Heart right ventricle (tissue), 16 donors: ENCODE data around the gene SMYD1. TPM values are rescaled to one million over a fixed set of nuclear protein-coding genes. Genes with fewer than 3 reads are reported as not detected.

Experiments
- ATAC-seq, 8 donors: fragments of 200-7000 bp; cut with Tn5 transposase; one replicate each; pipeline ENCODE4 v1.9.1; 2020; ENCODE audit warnings: mild to moderate bottlenecking in 8 of 8, moderate library complexity in 8 of 8, moderate number of reproducible peaks in 1 of 8
- DNase-seq, 2 donors: peaks; one replicate each; pipeline ENCODE4 v3.0.0-alpha.2; 2020
- H3K27ac ChIP-seq, 10 donors: fragments of 200-600 bp; sonication (generic) in 2 of 10; one replicate each; pipeline versions ENCODE4 v1.5.0 to v1.8.0; 2020 to 2022; ENCODE audit warnings: mild to moderate bottlenecking in 3 of 10
- H3K27me3 ChIP-seq, 7 donors: fragments of 200-600 bp; one replicate each; pipeline ENCODE4 v1.8.0; 2021 to 2022; ENCODE audit warnings: mild to moderate bottlenecking in 2 of 7
- H3K36me3 ChIP-seq, 9 donors: fragments of 200-600 bp; sonication (generic) in 1 of 9; one replicate each; pipeline versions ENCODE4 v1.5.0 to v1.8.0; 2020 to 2022; ENCODE audit warnings: mild to moderate bottlenecking in 2 of 9
- H3K4me1 ChIP-seq, 9 donors: fragments of 200-600 bp; sonication (generic) in 1 of 9; one replicate each; pipeline versions ENCODE4 v1.5.0 to v1.8.0; 2020 to 2022; ENCODE audit warnings: mild to moderate bottlenecking in 4 of 9
- H3K4me3 ChIP-seq, 10 donors: fragments of 200-600 bp; sonication (generic) in 2 of 10; one replicate each; pipeline versions ENCODE4 v1.5.0 to v1.8.0; 2020 to 2022; ENCODE audit warnings: mild to moderate bottlenecking in 7 of 10, moderate library complexity in 2 of 10
- H3K9me3 ChIP-seq, 11 donors: fragments of 200-600 bp in 10 of 11; sonication (generic) in 2 of 11; one replicate each; pipeline versions ENCODE4 v1.5.0 to v1.8.0; 2013 to 2022; ENCODE audit warnings: mild to moderate bottlenecking in 2 of 11, control low read depth in 1 of 11, moderate library complexity in 1 of 11
- CTCF ChIP-seq, 9 donors: fragments of 200-600 bp; sonication (generic) in 2 of 9; IDR thresholded peaks; one replicate each; pipeline versions ENCODE4 v1.5.0 to v1.8.0; 2021 to 2022; ENCODE audit warnings: antibody characterized with exemption in 9 of 9, mild to moderate bottlenecking in 5 of 9, moderate library complexity in 1 of 9
- WGBS, 2 donors: extraction: QIAGEN DNeasy Blood & Tissue Kit; methylation state at CpG; one replicate each; pipeline ENCODE4 v1.1.7; 2013; ENCODE audit warnings: inconsistent platforms in 1 of 2; 5-methylcytosine and 5-hydroxymethylcytosine counted together
- intact Hi-C, 10 donors: fragments of 100-400 bp; cut with DNase I; formaldehyde crosslinking; loops; one replicate each; pipeline versions ENCODE4 v1.11.1 to v1.14.2; 2022
- polyA plus RNA-seq, 2 donors: library from polyadenylated mRNA; stranded (reverse); fragments of 200-250 nt; gene quantifications; one replicate each; pipeline ENCODE4 v1.2.3, GENCODE V29; 2013
- total RNA-seq, 10 donors: library from RNA; stranded (reverse); fragmentation: NEBNext Ultra II Directional in 3 of 10; extraction: Animal tissue kit (Norgen Biotek cat#: 25700) in 3 of 10; gene quantifications; one replicate each; pipeline versions ENCODE4 v1.2.1 to v1.2.4, GENCODE V29; 2021 to 2023
- donor health status: Arrhythmogenic right ventricular cardiomyopathy.
- donor health status: ischemic (EF 13 %, LVEDD 7.1; RV severe dilation, severe dysfunction).
- donor health status: healthy with polysubstance abuse.
- donor health status: DM: no; HTN: yes; CAD: no.
- donor health status: DM: no; HTN: no; CAD: no.
- donor health status: ischemic (EF 25% LVEDD 6.9; RV normal size, moderate dysfunction).
- donor health status: ischemic (EF 25% LVEDD 5.7; RV mildly dilated, moderate dysfunction).
- donor health status: healthy.
- donor health status: DM: yes; HTN: yes; CAD: no.
- donor health status: Ischemic cardiomyopathy.
- donor health status: ischemic (EF 35%, LVEDD 5.7; RV mildly dilated, moderate dysfunction).
- donor health status: nonischemic (EF 11% LVEDD 7.7; RV severe dilation, severe dysfunction).
- donor health status: DM: yes; HTN: yes; CAD: no.
- donor health status: PGD.
- donor health status: ischemic (EF 29% LVEDD 5.4; RV normal size, mild dysfunction).
- donor health status: nonischemic (EF 23%, LVEDD 6.1; RV moderate dilation, normal function).

SMYD1 gene
- total and polyA plus RNA-seq, 12 donors: 78.7 to 534 (median 377) TPM

GRCh38 chr2:88092773-88093172 lies 25.1 kb downstream of the SMYD1 start:
- H3K27me3 ChIP-seq: no peaks in the 10 kb centered on the region
- no peak for TF ChIP-seq CTCF (IDR thresholded peaks at IDR 0.05)
- ATAC-seq (no peak), DNase-seq (no peak)
- H3K9me3 ChIP-seq: no peaks in the 10 kb centered on the region
- peaks cover 0 to 27% (median 6%) of the 10 kb centered on the region in 9 donors for H3K4me1 ChIP-seq
- H3K36me3 ChIP-seq: peaks cover 0 to 66% (median 0%) of the 10 kb centered on the region in 9 donors
- no peak overlapping the region for H3K4me3 ChIP-seq
- intact Hi-C loops: no loop called here
- H3K27ac ChIP-seq: no peak overlapping the region

- no peaks in the 10 kb centered on the region for H3K9me3 ChIP-seq
- 72 to 77% methylated on average over 3 of the region's 3 CpGs for WGBS, 2 donors
- H3K4me3 ChIP-seq: no peak overlapping the region
- H3K27me3 ChIP-seq: no peaks in the 10 kb centered on the region
- peaks cover 0 to 59% (median 0%) of the 10 kb centered on the region in 9 donors for H3K36me3 ChIP-seq
- intact Hi-C loops: no loop called here
- peaks cover 0 to 37% (median 13%) of the 10 kb centered on the region in 9 donors for H3K4me1 ChIP-seq
- no peak for TF ChIP-seq CTCF (IDR thresholded peaks at IDR 0.05)
- no peak for DNase-seq
- H3K27ac ChIP-seq: no peak overlapping the region
- ATAC-seq: no peak
These were observed 27.4 kb downstream of the SMYD1 start for GRCh38 chr2:88095022-88095421.

- TF ChIP-seq CTCF (IDR thresholded peaks at IDR 0.05): no peak
- H3K36me3 ChIP-seq: peaks cover 0 to 45% (median 0%) of the 10 kb centered on the region in 9 donors
- WGBS, 2 donors: 66 to 69% methylated on average over 5 of the region's 5 CpGs
These were observed 29.1 kb downstream of the SMYD1 start for GRCh38 chr2:88096708-88097107.

GRCh38 chr2:88097192-88097591 lies 29.6 kb downstream of the SMYD1 start:
- peak overlapping the region in 3 of 10 donors; percentile 22 to 46 (median 46) for H3K27ac ChIP-seq
- H3K36me3 ChIP-seq: peaks cover 0 to 41% (median 0%) of the 10 kb centered on the region in 9 donors
- intact Hi-C loops: no loop called here

More at GRCh38 chr2:88096708-88097107, 29.1 kb downstream of the SMYD1 start:
- H3K9me3 ChIP-seq: no peaks in the 10 kb centered on the region
- no peak overlapping the region for H3K4me3 ChIP-seq
- H3K27ac ChIP-seq: peak overlapping the region in 2 of 10 donors; percentile 9 to 46
- ATAC-seq (no peak), DNase-seq (no peak)
- intact Hi-C loops: no loop called here
- H3K4me1 ChIP-seq: peaks cover 0 to 39% (median 19%) of the 10 kb centered on the region in 9 donors
- H3K27me3 ChIP-seq: no peaks in the 10 kb centered on the region

More at GRCh38 chr2:88097192-88097591, 29.6 kb downstream of the SMYD1 start:
- Histone ChIP-seq H3K9me3 (no peaks in the 10 kb centered on the region), H3K4me3 (no peak overlapping the region), H3K4me1 (peaks cover 0 to 39% (median 19%) of the 10 kb centered on the region in 9 donors), H3K27me3 (no peaks in the 10 kb centered on the region)
- peak in 2 of 8 donors; percentile 6 to 21 for ATAC-seq
- no peak for TF ChIP-seq CTCF (IDR thresholded peaks at IDR 0.05)
- no peak for DNase-seq
- WGBS, 2 donors: 33 to 48% methylated on average over 3 of the region's 3 CpGs
